ENCODE data around the gene ASAP2.

The ASAP2 gene

GRCh38 chr2:9179572-9180201, 26.9 kb upstream of the ASAP2 start:
- no peak for DNase-seq (ENCODE audit: low read depth in 3 of 3)

- no peak for DNase-seq (ENCODE audit: low read depth in 3 of 3)
These were observed 22.3 kb upstream of the ASAP2 start for GRCh38 chr2:9184361-9184760.

GRCh38 chr2:9187620-9188214, 18.9 kb upstream of the ASAP2 start:
- DNase-seq (ENCODE audit: low read depth in 3 of 3) = no peak

GRCh38 chr2:9188823-9189222, 17.8 kb upstream of the ASAP2 start:
- DNase-seq (ENCODE audit: low read depth in 3 of 3) = no peak

DNA sequence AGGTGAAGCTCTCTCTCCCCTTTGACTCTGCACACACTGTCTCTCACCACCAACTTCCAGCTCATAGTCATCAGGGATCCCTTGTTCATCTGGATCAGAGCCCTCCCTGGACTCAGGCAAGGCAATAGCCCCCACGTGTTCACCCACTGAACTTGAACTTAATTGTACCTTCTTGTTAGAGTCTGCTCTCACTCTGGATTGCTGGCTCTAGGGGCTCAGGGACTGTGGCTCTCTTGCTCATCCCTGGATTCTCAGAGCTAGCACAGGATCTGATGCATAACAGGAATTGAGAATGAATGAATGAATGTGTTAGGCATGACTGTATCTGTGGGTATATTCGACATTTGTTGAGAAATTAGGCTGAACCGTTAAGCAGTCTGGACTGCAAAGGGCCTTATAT, 16.7 kb upstream of the ASAP2 start:
- no peak for DNase-seq (ENCODE audit: low read depth in 3 of 3)

GRCh38 chr2:9191041-9191481, 15.6 kb upstream of the ASAP2 start:
- DNase-seq (ENCODE audit: low read depth in 3 of 3) = no peak

DNA sequence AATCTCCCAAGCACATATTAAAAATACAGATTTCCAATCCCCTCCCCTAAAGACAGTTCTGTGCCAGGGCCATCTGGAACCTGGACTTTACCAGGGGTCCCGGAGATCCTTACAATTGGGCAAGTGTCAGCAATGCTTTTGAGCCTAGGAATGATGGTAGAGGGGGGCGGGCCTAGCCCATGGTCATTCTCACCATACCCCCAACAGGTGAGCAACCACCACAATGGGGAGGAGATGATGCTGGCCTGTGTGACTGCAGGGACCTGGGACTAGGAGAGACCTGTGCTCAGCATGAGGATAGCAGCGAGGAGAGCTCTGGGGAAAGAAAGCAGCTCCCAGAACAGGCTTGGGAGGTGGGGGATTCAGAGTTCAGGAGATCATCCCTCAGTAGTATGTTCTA, 13.9 kb upstream of the ASAP2 start:
- no peak for DNase-seq (ENCODE audit: low read depth in 3 of 3)

DNA sequence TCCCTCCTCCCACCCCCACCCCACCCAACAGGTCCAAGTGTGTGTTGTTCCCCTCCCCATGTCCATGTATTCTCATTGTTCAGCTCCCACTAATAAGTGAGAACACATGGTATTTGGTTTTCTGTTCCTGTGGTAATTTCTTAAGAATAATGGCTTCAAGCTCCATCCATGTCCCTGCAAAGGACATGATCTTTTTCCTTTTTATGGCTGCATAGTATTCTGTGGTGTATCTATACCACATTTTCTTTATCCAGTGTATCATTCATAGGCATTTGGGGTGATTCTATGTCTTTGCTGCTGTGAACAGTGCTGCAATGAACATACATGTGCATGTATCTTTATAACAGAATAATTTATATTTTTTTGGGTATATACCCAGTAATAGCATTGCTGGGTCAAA, 12.3 kb upstream of the ASAP2 start:
- no peak for DNase-seq (ENCODE audit: low read depth in 3 of 3)

GRCh38 chr2:9196637-9197036, 10.0 kb upstream of the ASAP2 start:
- no peak for DNase-seq (ENCODE audit: low read depth in 3 of 3)

DNA sequence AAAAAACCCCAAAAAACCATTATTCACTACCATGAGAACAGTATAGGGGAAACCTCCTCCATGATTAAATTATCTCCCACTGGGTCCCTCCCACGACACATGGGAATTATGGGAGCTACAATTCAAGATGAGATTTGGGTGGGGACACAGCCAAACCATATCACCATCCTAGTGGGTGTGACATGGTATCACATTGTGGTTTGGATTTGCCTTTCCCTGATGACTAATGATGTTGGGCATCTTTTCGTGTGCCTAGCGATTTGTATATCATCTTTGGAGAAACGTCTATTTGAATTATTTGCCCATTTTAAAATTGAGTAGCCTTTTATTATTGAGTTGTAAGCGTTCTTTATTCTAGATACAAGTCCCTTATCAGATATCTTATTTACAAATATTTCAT, 8.7 kb upstream of the ASAP2 start:
- no peak for DNase-seq (ENCODE audit: low read depth in 3 of 3)

- DNase-seq (ENCODE audit: low read depth in 3 of 3) = no peak
These were observed 6.6 kb upstream of the ASAP2 start for GRCh38 chr2:9199716-9200632.

DNA sequence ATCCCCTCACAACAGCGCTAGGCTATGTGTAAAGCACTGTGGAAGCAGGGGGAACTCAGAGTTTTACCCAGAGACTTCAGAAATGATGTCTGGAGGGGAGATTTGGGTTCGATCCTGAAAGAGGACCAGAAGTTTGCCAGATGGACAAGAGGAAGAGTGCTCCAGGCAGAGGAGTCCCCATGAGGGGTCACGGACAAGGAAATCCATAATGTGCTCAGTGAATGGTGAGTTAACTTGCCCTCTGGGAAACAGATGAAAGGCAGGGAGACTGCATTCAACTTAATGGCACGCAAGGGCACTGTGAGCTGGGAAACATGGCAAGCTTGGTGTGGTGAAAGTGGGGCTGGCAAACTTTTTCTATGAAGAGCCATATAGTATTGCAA, 6.0 kb upstream of the ASAP2 start:
- DNase-seq (ENCODE audit: low read depth in 3 of 3) = no peak

GRCh38 chr2:9201185-9201891, 5.3 kb upstream of the ASAP2 start:
- DNase-seq (ENCODE audit: low read depth in 3 of 3) = no peak

GRCh38 chr2:9203006-9203405, 3.6 kb upstream of the ASAP2 start:
- no peak for DNase-seq (ENCODE audit: low read depth in 3 of 3)

DNA sequence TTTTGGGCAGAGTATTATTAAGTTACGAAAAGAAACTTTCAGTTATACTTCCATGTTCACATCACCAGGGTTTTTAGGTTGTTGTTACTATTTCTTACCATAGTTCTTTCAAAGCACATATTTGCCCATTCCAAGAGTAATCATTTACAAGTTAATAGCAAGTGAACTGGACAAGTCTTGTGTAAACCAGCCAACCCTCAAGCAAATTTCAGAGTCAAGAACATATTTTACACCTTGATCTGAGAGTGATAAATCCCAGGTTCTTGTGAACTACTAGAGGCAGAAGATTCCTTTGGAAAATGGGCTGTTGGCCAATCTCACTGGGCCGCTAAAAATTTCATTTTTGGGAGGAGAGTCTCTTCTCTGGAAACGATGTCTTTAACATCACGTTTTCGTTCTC, 2.7 kb upstream of the ASAP2 start:
- no peak for DNase-seq (ENCODE audit: low read depth in 3 of 3)

GRCh38 chr2:9204939-9205338, 1.7 kb upstream of the ASAP2 start:
- no peak for DNase-seq (ENCODE audit: low read depth in 3 of 3)

DNA sequence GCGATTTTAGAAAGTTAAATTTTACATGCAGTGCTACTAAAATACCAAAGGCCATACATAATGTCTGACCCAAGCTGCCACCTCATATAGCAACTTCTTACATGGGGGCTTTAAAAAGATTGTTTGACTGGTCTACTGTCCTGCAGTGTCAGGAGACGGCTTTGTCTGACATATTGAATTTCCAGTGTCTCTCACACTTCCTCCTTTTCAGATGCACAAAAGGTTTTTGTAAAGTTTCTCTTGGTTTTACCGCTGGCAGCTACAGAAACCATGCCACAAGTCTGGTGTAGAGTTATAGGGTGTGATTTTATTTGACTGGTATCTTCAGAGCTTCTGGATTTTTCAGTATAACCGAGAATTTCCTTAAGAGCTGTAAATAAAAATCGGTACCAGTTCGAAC, 1.1 kb upstream of the ASAP2 start:
- DNase-seq (ENCODE audit: low read depth in 3 of 3) = no peak

- DNase-seq (ENCODE audit: low read depth in 3 of 3) = peak in 1 of 3 experiments; percentile 11
These were observed 504 bp downstream of the ASAP2 start for GRCh38 chr2:9206991-9207640.

DNA sequence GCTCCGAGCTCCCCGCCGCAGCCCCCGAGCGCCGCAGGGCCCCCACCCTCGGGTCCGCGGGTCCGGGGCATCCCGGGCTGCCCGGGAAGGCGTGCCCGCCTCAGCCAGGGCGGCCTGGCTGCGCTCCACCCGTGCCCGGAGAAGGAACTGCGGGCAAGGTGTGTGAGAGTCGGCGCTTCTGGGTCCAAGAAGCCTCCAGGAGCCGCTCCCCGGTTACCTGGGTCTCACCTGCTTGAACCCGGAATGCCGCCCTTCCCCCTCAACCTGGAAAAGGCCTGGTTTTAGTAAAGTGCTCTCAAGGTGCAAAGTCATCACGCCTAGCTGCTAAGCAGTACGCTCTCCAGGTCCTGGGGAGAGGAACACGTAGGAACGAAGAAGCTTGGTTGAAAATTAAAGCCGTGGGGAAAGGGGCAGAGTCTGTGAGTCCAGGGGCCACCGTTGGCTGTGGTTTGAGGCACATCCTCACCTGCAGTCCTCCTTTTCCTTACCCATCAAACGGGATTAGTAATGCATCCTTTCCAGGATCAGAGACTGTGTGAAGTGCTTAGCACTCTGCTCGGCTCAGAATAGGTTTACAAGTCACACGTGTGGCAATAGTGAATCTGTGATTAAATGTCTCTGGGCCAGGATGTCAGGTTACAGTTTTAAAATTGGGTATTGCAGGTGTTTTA, 1.2 kb downstream of the ASAP2 start:
- no peak for DNase-seq (ENCODE audit: low read depth in 3 of 3)

GRCh38 chr2:9208875-9209274, 2.3 kb downstream of the ASAP2 start:
- no peak for DNase-seq (ENCODE audit: low read depth in 3 of 3)

DNA sequence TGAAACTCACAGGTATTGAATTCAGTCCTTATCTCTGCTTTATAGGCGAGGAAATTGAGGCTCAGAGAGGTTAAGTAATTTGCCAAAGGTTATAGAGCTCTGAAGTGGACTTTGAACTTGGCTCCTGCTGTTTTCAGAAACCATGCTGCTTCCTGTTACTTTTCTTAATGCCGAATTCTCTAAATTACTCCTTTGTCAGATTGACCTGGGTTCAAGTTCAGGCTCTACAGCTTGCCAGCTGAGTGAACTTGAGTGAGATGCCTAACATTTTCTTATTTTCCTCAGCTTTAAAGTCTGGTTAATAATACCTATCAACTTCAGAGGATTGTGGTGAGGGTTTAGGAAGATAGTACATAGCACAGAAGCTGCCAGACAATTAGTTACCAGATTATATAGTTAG, 3.4 kb downstream of the ASAP2 start:
- DNase-seq (ENCODE audit: low read depth in 3 of 3) = no peak
